Spleen (tissue), 11 donors: ENCODE data around the gene RMI2. TPM values are rescaled to one million over a fixed set of nuclear protein-coding genes. Genes with fewer than 3 reads are reported as not detected.

ENCODE experiments used
- DNase-seq: peaks from one replicate; pipeline ENCODE4 v3.0.0-alpha.2; 2020
- H3K27ac ChIP-seq, 8 donors: fragments of 200-600 bp; sonication (generic) in 7 of 8; 1 replicate in 4 of 8; 2 replicates in 4 of 8; pipeline versions ENCODE4 v1.5.0 to v1.8.0; 2016 to 2021; ENCODE audit warnings: inconsistent platforms in 4 of 8, mild to moderate bottlenecking in 4 of 8, moderate library complexity in 1 of 8
- H3K27me3 ChIP-seq, 7 donors: fragments of 200-600 bp; sonication (generic) in 6 of 7; replicated peaks in 1 of 7; 1 replicate in 4 of 7; 2 replicates in 3 of 7; pipeline versions ENCODE4 v1.5.0 to v1.8.0; 2016 to 2021; ENCODE audit warnings: inconsistent platforms in 3 of 7, mild to moderate bottlenecking in 1 of 7
- H3K36me3 ChIP-seq, 6 donors: fragments of 200-600 bp; sonication (generic) in 5 of 6; 1 replicate in 4 of 6; 2 replicates in 2 of 6; pipeline versions ENCODE4 v1.5.0 to v1.8.0; 2016 to 2021; ENCODE audit warnings: inconsistent platforms in 2 of 6
- H3K4me1 ChIP-seq, 6 donors: fragments of 200-600 bp; sonication (generic) in 5 of 6; 1 replicate in 3 of 6; 2 replicates in 3 of 6; pipeline versions ENCODE4 v1.5.0 to v1.8.0; 2016 to 2021; ENCODE audit warnings: inconsistent platforms in 3 of 6
- H3K4me3 ChIP-seq, 8 donors: fragments of 200-600 bp; sonication (generic) in 7 of 8; 1 replicate in 4 of 8; 2 replicates in 4 of 8; pipeline versions ENCODE4 v1.5.0 to v1.8.0; 2016 to 2021; ENCODE audit warnings: inconsistent platforms in 4 of 8, mild to moderate bottlenecking in 4 of 8, moderate library complexity in 2 of 8
- H3K9me3 ChIP-seq, 8 donors: fragments of 200-600 bp; sonication (generic) in 7 of 8; 1 replicate in 4 of 8; 2 replicates in 4 of 8; pipeline versions ENCODE4 v1.5.0 to v1.8.0; 2016 to 2021; ENCODE audit warnings: inconsistent platforms in 4 of 8
- CTCF ChIP-seq, 11 experiments: fragments of 200-600 bp in 7 of 11; fragments of 450-650 bp in 4 of 11; sonication (generic) in 4 of 11; IDR thresholded peaks in 8 of 11; conservative IDR thresholded peaks in 3 of 11; 1 replicate in 7 of 11; 2 replicates in 4 of 11; pipeline versions ENCODE4 v1.4.0 to v1.8.0; 2016 to 2021; ENCODE audit warnings: antibody characterized with exemption in 11 of 11, inconsistent platforms in 4 of 11, mild to moderate bottlenecking in 1 of 11
- POLR2A ChIP-seq, 3 donors: fragments of 450-650 bp; IDR thresholded peaks; one replicate each; pipeline ENCODE4 v1.5.1; 2017; ENCODE audit warnings: antibody characterized with exemption in 3 of 3, mild to moderate bottlenecking in 1 of 3
- POLR2AphosphoS5 ChIP-seq, 3 donors: sonication (generic); formaldehyde crosslinking; IDR thresholded peaks; one replicate each; pipeline ENCODE4 v1.5.1; 2017; ENCODE audit warnings: antibody characterized with exemption in 3 of 3
- WGBS, 5 donors: extraction: QIAGEN DNeasy Blood & Tissue Kit in 3 of 5; methylation state at CpG; one replicate each; pipeline versions ENCODE4 v1.1.5 to v1.1.7; 2013 to 2018; 5-methylcytosine and 5-hydroxymethylcytosine counted together
- intact Hi-C: fragments of 100-400 bp; cut with DNase I; formaldehyde crosslinking; loops from one replicate; pipeline ENCODE4 v1.15.0; 2023; ENCODE audit warnings: low total_unique reads
- polyA plus RNA-seq, 3 donors: library from polyadenylated mRNA; stranded (reverse); fragments of 200-250 nt; gene quantifications; one replicate each; pipeline ENCODE4 v1.2.1, GENCODE V29; 2013
- total RNA-seq, 7 donors: library from RNA; depleted of rRNA in 3 of 7; stranded (reverse); fragments of >200 nt in 3 of 7; fragmentation: NEBNext Ultra II Directional in 4 of 7; extraction: Animal tissue kit (Norgen Biotek cat#: 25700) in 4 of 7; gene quantifications; one replicate each; pipeline versions ENCODE4 v1.1.0 to v1.2.1, GENCODE V29; 2016 to 2021
- donor health status: healthy with polysubstance abuse.
- donor health status: DM: no; HTN: no; CAD: no; lungs with moderate emphysema.
- donor health status: DM: no; HTN: no; CAD: no.
- donor health status: Bipolar disorder and iron deficiency.
- donor health status: healthy.
- donor health status: DM: no; HTN: no; CAD: no.
- donor health status: DM: yes; HTN: yes; CAD: no.

The RMI2 gene
- total and polyA plus RNA-seq, 10 donors: 2.4 to 23.6 (median 4.7) TPM

GRCh38 chr16:11315510-11315909 is 29.7 kb upstream of the RMI2 start:
- H3K4me1 ChIP-seq: peaks cover 11 to 51% (median 28%) of the 10 kb centered on the region in 6 donors
- H3K27ac ChIP-seq: no peak overlapping the region
- H3K4me3 ChIP-seq: no peak overlapping the region
- TF ChIP-seq CTCF (IDR thresholded peaks at IDR 0.05 in 8 of 11, conservative IDR thresholded peaks at IDR 0.05 in 3 of 11): no peak
- TF ChIP-seq POLR2AphosphoS5 (IDR thresholded peaks at IDR 0.05): no peak
- no peak for TF ChIP-seq POLR2A (IDR thresholded peaks at IDR 0.05)
- DNase-seq: no peak
- 65 to 83% (median 74%) methylated on average over 13 of the region's 13 CpGs for WGBS, 5 donors
- intact Hi-C loops: no loop called here
- H3K27me3 ChIP-seq: no peaks in the 10 kb centered on the region
- H3K9me3 ChIP-seq: no peaks in the 10 kb centered on the region
- no peaks in the 10 kb centered on the region for H3K36me3 ChIP-seq

GRCh38 chr16:11316331-11317015 is 28.8 kb upstream of the RMI2 start:
- TF ChIP-seq POLR2AphosphoS5 (IDR thresholded peaks at IDR 0.05): no peak
- no peak for TF ChIP-seq POLR2A (IDR thresholded peaks at IDR 0.05)
- TF ChIP-seq CTCF (IDR thresholded peaks at IDR 0.05 in 8 of 11, conservative IDR thresholded peaks at IDR 0.05 in 3 of 11): no peak
- H3K36me3 ChIP-seq: no peaks in the 10 kb centered on the region
- intact Hi-C loops: no loop called here
- 76 to 90% (median 83%) methylated on average over 22 to 23 of the region's 23 CpGs for WGBS, 5 donors
- H3K9me3 ChIP-seq: no peaks in the 10 kb centered on the region
- no peak overlapping the region for H3K4me3 ChIP-seq
- H3K4me1 ChIP-seq: peaks cover 11 to 41% (median 20%) of the 10 kb centered on the region in 6 donors
- DNase-seq: no peak
- no peaks in the 10 kb centered on the region for H3K27me3 ChIP-seq
- H3K27ac ChIP-seq: no peak overlapping the region

GRCh38 chr16:11318817-11319216 is 26.4 kb upstream of the RMI2 start:
- H3K9me3 ChIP-seq: no peaks in the 10 kb centered on the region
- H3K27ac ChIP-seq: no peak overlapping the region
- no peaks in the 10 kb centered on the region for H3K27me3 ChIP-seq
- TF ChIP-seq POLR2AphosphoS5 (IDR thresholded peaks at IDR 0.05): no peak
- TF ChIP-seq CTCF (IDR thresholded peaks at IDR 0.05 in 8 of 11, conservative IDR thresholded peaks at IDR 0.05 in 3 of 11): no peak
- no peak for TF ChIP-seq POLR2A (IDR thresholded peaks at IDR 0.05)
- intact Hi-C loops: no loop called here
- H3K4me3 ChIP-seq: no peak overlapping the region
- H3K36me3 ChIP-seq: no peaks in the 10 kb centered on the region
- no peak for DNase-seq
- 82 to 95% (median 87%) methylated on average over 8 of the region's 8 CpGs for WGBS, 5 donors
- H3K4me1 ChIP-seq: peaks cover 0 to 26% (median 0%) of the 10 kb centered on the region in 6 donors

GRCh38 chr16:11319529-11320146 is 25.6 kb upstream of the RMI2 start:
- TF ChIP-seq POLR2AphosphoS5 (IDR thresholded peaks at IDR 0.05): no peak
- TF ChIP-seq POLR2A (IDR thresholded peaks at IDR 0.05): no peak
- no peak for TF ChIP-seq CTCF (IDR thresholded peaks at IDR 0.05 in 8 of 11, conservative IDR thresholded peaks at IDR 0.05 in 3 of 11)
- intact Hi-C loops: no loop called here

More at GRCh38 chr16:11319529-11320146, 25.6 kb upstream of the RMI2 start:
- DNase-seq: no peak
- Histone ChIP-seq H3K27me3 (no peaks in the 10 kb centered on the region), H3K36me3 (no peaks in the 10 kb centered on the region), H3K9me3 (no peaks in the 10 kb centered on the region), H3K4me3 (no peak overlapping the region), H3K27ac (no peak overlapping the region), H3K4me1 (peaks cover 0 to 24% (median 0%) of the 10 kb centered on the region in 6 donors)
- 57 to 68% (median 63%) methylated on average over 7 to 8 of the region's 8 CpGs for WGBS, 5 donors
